ENCODE data around the gene CCDC167. TPM values are rescaled to one million over a fixed set of nuclear protein-coding genes. Genes with fewer than 3 reads are reported as not detected.
A peak's percentile ranks its signal among the peaks of the same experiment; 100 is the strongest.

CCDC167 gene
- total RNA-seq, 2 experiments from 2014 or later, result 81.4 to 138 TPM

DNA sequence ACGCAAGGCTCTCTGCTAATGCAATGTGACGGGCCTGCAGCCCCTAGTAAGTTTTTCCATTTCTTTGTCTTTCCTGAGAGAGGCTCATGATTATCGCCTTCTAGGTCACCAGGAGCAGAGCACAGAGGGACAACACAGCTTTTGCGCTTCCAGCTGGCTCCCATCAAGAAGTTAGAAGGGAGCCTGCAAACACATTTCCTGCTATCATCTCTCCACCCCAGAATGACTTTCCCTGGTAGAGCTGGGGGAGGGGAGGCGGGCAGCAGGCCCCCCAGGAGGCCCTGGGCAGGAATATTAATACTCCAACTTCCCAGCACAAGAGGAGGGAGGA, 35.7 kb upstream of the CCDC167 start:
- peak overlapping the region; percentile 18; the same call in 1 of the 2 replicates for H3K4me2 ChIP-seq (ENCODE audit: low read length)
- H3K9me2 ChIP-seq (ENCODE audit: insufficient read depth, low read length), result no peaks in the 10 kb centered on the region
- H3K27ac ChIP-seq (ENCODE audit: low read depth, low read length, poor library complexity, severe bottlenecking), result no peak overlapping the region
- H2AFZ ChIP-seq (ENCODE audit: low read length), result no peak overlapping the region
- DNase-seq (ENCODE audit: low spot score), result no peak
- POLR2A ChIA-PET, result interaction anchor here (0.8 kb wide), 1 partner anchor 12 kb away, joined by 3 read pairs; no protein-coding TSS in a partner anchor
- no peak overlapping the region for H3K4me3 ChIP-seq (ENCODE audit: low read depth, low read length, poor library complexity, severe bottlenecking)
- TF ChIP-seq, protein P1, sequence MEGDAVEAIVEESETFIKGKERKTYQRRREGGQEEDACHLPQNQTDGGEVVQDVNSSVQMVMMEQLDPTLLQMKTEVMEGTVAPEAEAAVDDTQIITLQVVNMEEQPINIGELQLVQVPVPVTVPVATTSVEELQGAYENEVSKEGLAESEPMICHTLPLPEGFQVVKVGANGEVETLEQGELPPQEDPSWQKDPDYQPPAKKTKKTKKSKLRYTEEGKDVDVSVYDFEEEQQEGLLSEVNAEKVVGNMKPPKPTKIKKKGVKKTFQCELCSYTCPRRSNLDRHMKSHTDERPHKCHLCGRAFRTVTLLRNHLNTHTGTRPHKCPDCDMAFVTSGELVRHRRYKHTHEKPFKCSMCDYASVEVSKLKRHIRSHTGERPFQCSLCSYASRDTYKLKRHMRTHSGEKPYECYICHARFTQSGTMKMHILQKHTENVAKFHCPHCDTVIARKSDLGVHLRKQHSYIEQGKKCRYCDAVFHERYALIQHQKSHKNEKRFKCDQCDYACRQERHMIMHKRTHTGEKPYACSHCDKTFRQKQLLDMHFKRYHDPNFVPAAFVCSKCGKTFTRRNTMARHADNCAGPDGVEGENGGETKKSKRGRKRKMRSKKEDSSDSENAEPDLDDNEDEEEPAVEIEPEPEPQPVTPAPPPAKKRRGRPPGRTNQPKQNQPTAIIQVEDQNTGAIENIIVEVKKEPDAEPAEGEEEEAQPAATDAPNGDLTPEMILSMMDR (conservative IDR thresholded peaks at IDR 0.05; ENCODE audit: low read length), result no peak
- no peak for TF ChIP-seq EZH2phosphoT487 (IDR thresholded peaks at IDR 0.05; ENCODE audit: borderline replicate concordance, low read depth, low read length)
- no peaks in the 10 kb centered on the region for H3K79me2 ChIP-seq (ENCODE audit: insufficient read depth, low read depth, low read length)
- H3K36me3 ChIP-seq (ENCODE audit: insufficient read depth, low read length), result no peaks in the 10 kb centered on the region
- BruUV-seq (replicated peaks), result no TSS peak
- no peaks in the 10 kb centered on the region for H3K9me3 ChIP-seq (ENCODE audit: low read length)
- H4K20me1 ChIP-seq (ENCODE audit: insufficient read depth, low read length), result no peaks in the 10 kb centered on the region
- CTCF ChIA-PET (ENCODE audit: unreplicated experiment), result no interaction called here
- H3K4me1 ChIP-seq (ENCODE audit: insufficient read depth, low read length, poor library complexity, severe bottlenecking), result no peaks in the 10 kb centered on the region
- intact Hi-C loops (cut with micrococcal nuclease; ENCODE audit: unreplicated experiment), result no loop called here

DNA sequence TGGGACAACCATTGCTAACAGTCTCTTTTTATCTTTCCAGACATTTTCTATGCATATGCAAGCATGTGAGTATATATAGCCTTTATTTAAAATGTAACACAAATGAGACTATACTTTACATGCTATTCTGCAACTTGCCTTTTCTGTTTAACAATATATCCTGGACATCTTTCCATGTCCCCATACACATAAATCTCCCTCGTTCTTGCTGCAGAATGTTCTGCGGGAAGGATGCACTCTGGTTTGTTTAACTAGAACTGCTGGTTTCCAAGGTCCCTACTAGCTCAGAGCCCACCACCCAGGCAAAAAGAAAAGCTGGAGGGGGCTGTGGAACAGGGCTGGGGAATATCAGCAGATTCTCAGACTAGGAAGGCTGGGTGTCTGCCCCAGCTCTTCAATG, 35.2 kb upstream of the CCDC167 start:
- H4K20me1 ChIP-seq (ENCODE audit: insufficient read depth, low read length), result no peaks in the 10 kb centered on the region
- no peak overlapping the region for H3K4me3 ChIP-seq (ENCODE audit: low read depth, low read length, poor library complexity, severe bottlenecking)
- no TSS peak for BruUV-seq (replicated peaks)
- H3K79me2 ChIP-seq (ENCODE audit: insufficient read depth, low read depth, low read length), result no peaks in the 10 kb centered on the region
- POLR2A ChIA-PET, result interaction anchor here (0.8 kb wide), 1 partner anchor 12 kb away, joined by 3 read pairs; no protein-coding TSS in a partner anchor
- no peaks in the 10 kb centered on the region for H3K9me3 ChIP-seq (ENCODE audit: low read length)
- CTCF ChIA-PET (ENCODE audit: unreplicated experiment), result no interaction called here
- no peak overlapping the region for H3K27ac ChIP-seq (ENCODE audit: low read depth, low read length, poor library complexity, severe bottlenecking)
- intact Hi-C loops (cut with micrococcal nuclease; ENCODE audit: unreplicated experiment), result loop anchor here (5.0 kb wide), 1 partner anchor 53 kb away; no protein-coding TSS in a partner anchor
- TF ChIP-seq, protein P1 (conservative IDR thresholded peaks at IDR 0.05; ENCODE audit: low read length), result no peak
- no peak for TF ChIP-seq EZH2phosphoT487 (IDR thresholded peaks at IDR 0.05; ENCODE audit: borderline replicate concordance, low read depth, low read length)
- H3K4me1 ChIP-seq (ENCODE audit: insufficient read depth, low read length, poor library complexity, severe bottlenecking), result no peaks in the 10 kb centered on the region
- no peaks in the 10 kb centered on the region for H3K36me3 ChIP-seq (ENCODE audit: insufficient read depth, low read length)
- no peak for DNase-seq (ENCODE audit: low spot score)
- no peaks in the 10 kb centered on the region for H3K9me2 ChIP-seq (ENCODE audit: insufficient read depth, low read length)
- no peak overlapping the region for H3K4me2 ChIP-seq (ENCODE audit: low read length)
- no peak overlapping the region for H2AFZ ChIP-seq (ENCODE audit: low read length)

DNA sequence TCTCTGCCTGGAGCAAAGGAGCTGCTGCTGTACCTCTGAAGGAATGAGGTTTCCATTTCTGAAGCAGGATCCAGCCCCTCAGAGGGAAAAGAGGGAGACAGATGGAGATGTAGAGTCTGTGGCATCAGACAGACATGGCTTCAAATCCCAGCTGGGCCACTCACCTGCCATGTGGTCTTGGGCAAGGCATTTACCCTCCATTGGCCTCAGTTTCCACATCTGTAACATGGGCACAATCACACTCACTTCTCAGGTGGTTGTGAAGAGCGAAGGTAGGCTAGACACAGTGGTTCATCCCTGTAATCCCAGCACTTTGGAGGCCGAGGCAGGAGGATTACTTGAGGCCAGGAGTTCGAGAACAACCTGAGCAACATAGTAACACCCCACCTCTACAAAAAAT, 32.4 kb upstream of the CCDC167 start:
- Histone ChIP-seq H3K4me1 (ENCODE audit: insufficient read depth, low read length, poor library complexity, severe bottlenecking) (no peaks in the 10 kb centered on the region), H3K4me2 (ENCODE audit: low read length) (no peak overlapping the region), H3K9me3 (ENCODE audit: low read length) (no peaks in the 10 kb centered on the region), H3K27ac (ENCODE audit: low read depth, low read length, poor library complexity, severe bottlenecking) (no peak overlapping the region), H3K4me3 (ENCODE audit: low read depth, low read length, poor library complexity, severe bottlenecking) (no peak overlapping the region), H3K9me2 (ENCODE audit: insufficient read depth, low read length) (no peaks in the 10 kb centered on the region), H4K20me1 (ENCODE audit: insufficient read depth, low read length) (no peaks in the 10 kb centered on the region), H2AFZ (ENCODE audit: low read length) (no peak overlapping the region), H3K36me3 (ENCODE audit: insufficient read depth, low read length) (no peaks in the 10 kb centered on the region), H3K79me2 (ENCODE audit: insufficient read depth, low read depth, low read length) (no peaks in the 10 kb centered on the region)
- TF ChIP-seq, protein P1 (conservative IDR thresholded peaks at IDR 0.05; ENCODE audit: low read length), result no peak
- TF ChIP-seq EZH2phosphoT487 (IDR thresholded peaks at IDR 0.05; ENCODE audit: borderline replicate concordance, low read depth, low read length), result no peak
- intact Hi-C loops (cut with micrococcal nuclease; ENCODE audit: unreplicated experiment), result loop anchor here (5.0 kb wide), 1 partner anchor 50 kb away; no protein-coding TSS in a partner anchor
- ChIA-PET CTCF (ENCODE audit: unreplicated experiment) (interaction anchor here (1.5 kb wide), 1 partner anchor 33 kb away, joined by 3 read pairs; no protein-coding TSS in a partner anchor), POLR2A (interaction anchor here (0.6 to 1.0 kb wide), 2 partner anchors 9 to 758 kb away, joined by 4 to 5 read pairs; no protein-coding TSS in a partner anchor)
- DNase-seq (ENCODE audit: low spot score), result no peak
- BruUV-seq (replicated peaks), result no TSS peak

Measured in OCI-LY7 (cell line).